A673 (cell line): ENCODE results near the gene ANKMY1. TPM values are rescaled to one million over a fixed set of nuclear protein-coding genes. Genes with fewer than 3 reads are reported as not detected.

Source experiments
- BruUV-seq: library from RNA; stranded (reverse); fragments of 400-500 nt; replicated peaks from 2 replicates; lab custom pipeline; 2021; lab: Mats Ljungman, UMichigan
- CTCF ChIA-PET: fragments of 300-600 bp; sonication (Branson Sonifier 250); formaldehyde crosslinking; loops from one replicate; lab custom pipeline; 2022; ENCODE audit warnings: antibody characterized with exemption; lab: Charles Lee
- POLR2A ChIA-PET: fragments of 300-600 bp; sonication (Branson Sonifier 250); formaldehyde crosslinking; loops from one replicate; lab custom pipeline; 2022; ENCODE audit warnings: antibody characterized with exemption; ENCODE audit not compliant: low non-redundant PET; lab: Charles Lee
- DNase-seq: peaks from one replicate; pipeline ENCODE4 v3.0.0-alpha.2; 2015; ENCODE audit warnings: low spot score
- H3K27ac ChIP-seq: fragments of 200-600 bp; sonication (generic); 2 replicates; pipeline ENCODE4 v1.5.1; 2016; ENCODE audit warnings: mixed run types, low read depth, mild to moderate bottlenecking, mixed read lengths, antibody characterized with exemption, low read length; ENCODE audit not compliant: poor library complexity, severe bottlenecking
- H3K27me3 ChIP-seq: fragments of 200-600 bp; sonication (generic); replicated peaks from 2 replicates; pipeline ENCODE4 v1.6.1; 2017; ENCODE audit warnings: mixed run types, low read depth, mild to moderate bottlenecking, mixed read lengths, antibody characterized with exemption, low read length; ENCODE audit not compliant: insufficient read depth, poor library complexity
- H3K36me3 ChIP-seq: fragments of 200-600 bp; sonication (generic); 2 replicates; pipeline ENCODE4 v1.6.1; 2016; ENCODE audit warnings: mixed run types, mild to moderate bottlenecking, mixed read lengths, antibody characterized with exemption, low read length; ENCODE audit not compliant: insufficient read depth, poor library complexity, severe bottlenecking
- H3K4me1 ChIP-seq: fragments of 200-600 bp; sonication (generic); 2 replicates; pipeline ENCODE4 v1.6.1; 2017; ENCODE audit warnings: mixed run types, mild to moderate bottlenecking, mixed read lengths, antibody characterized with exemption, low read length; ENCODE audit not compliant: insufficient read depth, poor library complexity, severe bottlenecking
- H3K4me3 ChIP-seq: fragments of 200-600 bp; sonication (generic); 2 replicates; pipeline ENCODE4 v1.5.1; 2016; ENCODE audit warnings: low read depth, mixed run types, mild to moderate bottlenecking, mixed read lengths, low read length; ENCODE audit not compliant: poor library complexity, severe bottlenecking
- H3K9me3 ChIP-seq: fragments of 200-600 bp; sonication (generic); 2 replicates; pipeline ENCODE4 v1.6.1; 2016; ENCODE audit warnings: mixed run types, low read depth, mild to moderate bottlenecking, mixed read lengths, antibody characterized with exemption, low read length; ENCODE audit not compliant: poor library complexity, severe bottlenecking
- CTCF ChIP-seq: fragments of 300-800, 200-600 bp; sonication (generic); conservative IDR thresholded peaks from 2 replicates; pipeline ENCODE4 v1.5.1; 2017; ENCODE audit warnings: low read depth, mild to moderate bottlenecking, antibody characterized with exemption, low read length, moderate library complexity, mixed read lengths
- EZH2 ChIP-seq: fragments of 200-600 bp; sonication (generic); IDR thresholded peaks from 2 replicates; pipeline ENCODE4 v1.6.1; 2017; ENCODE audit warnings: borderline replicate concordance, low read depth, mild to moderate bottlenecking, mixed read lengths, antibody characterized with exemption, low read length; ENCODE audit not compliant: poor library complexity, severe bottlenecking
- intact Hi-C: fragments of 100-400 bp; cut with micrococcal nuclease; formaldehyde crosslinking; loops from one replicate; pipeline ENCODE4 v1.10.0; 2022; ENCODE audit not compliant: unreplicated experiment
- total RNA-seq: library from RNA; stranded (reverse); gene quantifications from 2 replicates; pipeline ENCODE4 v1.2.3, GENCODE V29; 2021

ANKMY1 gene
- total RNA-seq, 1 experiment from 2014 or later: 21.8 TPM

- CTCF ChIA-PET: no interaction called here
- POLR2A ChIA-PET: no interaction called here
- DNase-seq: no peak
- H3K9me3 ChIP-seq: no peaks in the 10 kb centered on the region
- no peak overlapping the region for H3K27ac ChIP-seq
- H3K4me3 ChIP-seq: no peak overlapping the region
- intact Hi-C loops: no loop called here
- no peaks in the 10 kb centered on the region for H3K4me1 ChIP-seq
- no peaks in the 10 kb centered on the region for H3K27me3 ChIP-seq
- no TSS peak for BruUV-seq
- H3K36me3 ChIP-seq: no peaks in the 10 kb centered on the region
- TF ChIP-seq CTCF: no peak
- TF ChIP-seq EZH2: no peak
Measured at GRCh38 chr2:240481720-240482119, 76.1 kb downstream of the ANKMY1 start.

GRCh38 chr2:240480834-240481623 is 76.8 kb downstream of the ANKMY1 start:
- H3K27ac ChIP-seq: no peak overlapping the region
- no peaks in the 10 kb centered on the region for H3K27me3 ChIP-seq
- no peaks in the 10 kb centered on the region for H3K4me1 ChIP-seq
- intact Hi-C loops: no loop called here
- no peak overlapping the region for H3K4me3 ChIP-seq
- ChIA-PET CTCF (no interaction called here), POLR2A (no interaction called here)
- no peaks in the 10 kb centered on the region for H3K36me3 ChIP-seq
- no peak for DNase-seq
- TF ChIP-seq EZH2 (no peak), CTCF (no peak)
- no TSS peak for BruUV-seq
- peaks cover 4% of the 10 kb centered on the region for H3K9me3 ChIP-seq

GRCh38 chr2:240479111-240479501 is 78.7 kb downstream of the ANKMY1 start:
- CTCF ChIA-PET: no interaction called here
- no peak overlapping the region for H3K4me3 ChIP-seq
- no peaks in the 10 kb centered on the region for H3K4me1 ChIP-seq

More at GRCh38 chr2:240479111-240479501, 78.7 kb downstream of the ANKMY1 start:
- no TSS peak for BruUV-seq
- Histone ChIP-seq H3K27me3 (no peaks in the 10 kb centered on the region), H3K9me3 (peaks cover 8% of the 10 kb centered on the region), H3K27ac (no peak overlapping the region), H3K36me3 (no peaks in the 10 kb centered on the region)
- intact Hi-C loops: no loop called here
- POLR2A ChIA-PET: no interaction called here
- no peak for TF ChIP-seq EZH2
- no peak for TF ChIP-seq CTCF
- DNase-seq: no peak
